ENCODE measurements around the gene GRK5.

DNA sequence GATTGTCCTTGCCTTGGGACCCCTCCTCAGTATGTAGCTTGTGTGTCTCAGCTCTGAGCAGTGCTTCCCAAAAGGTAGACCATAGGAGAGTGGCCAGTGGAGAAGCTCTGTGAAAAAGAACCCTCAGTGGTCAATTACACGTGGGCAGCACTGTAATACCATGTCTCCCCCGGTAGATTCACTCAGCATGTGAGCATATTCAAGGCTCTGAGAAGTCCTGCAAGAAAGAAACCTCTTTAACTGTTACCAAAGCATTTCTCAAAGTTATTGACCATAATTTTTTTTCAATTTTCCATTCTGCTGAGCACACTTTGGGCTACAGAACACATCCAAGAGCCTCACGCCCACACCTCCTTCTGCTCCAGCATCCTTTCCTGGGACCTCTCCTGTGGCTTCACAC lies 192.1 kb downstream of the GRK5 start:
- TF ChIP-seq EZH2 (optimal IDR thresholded peaks at IDR 0.05; ENCODE audit: low read depth, low read length), result no peak
- TF ChIP-seq, protein P1, sequence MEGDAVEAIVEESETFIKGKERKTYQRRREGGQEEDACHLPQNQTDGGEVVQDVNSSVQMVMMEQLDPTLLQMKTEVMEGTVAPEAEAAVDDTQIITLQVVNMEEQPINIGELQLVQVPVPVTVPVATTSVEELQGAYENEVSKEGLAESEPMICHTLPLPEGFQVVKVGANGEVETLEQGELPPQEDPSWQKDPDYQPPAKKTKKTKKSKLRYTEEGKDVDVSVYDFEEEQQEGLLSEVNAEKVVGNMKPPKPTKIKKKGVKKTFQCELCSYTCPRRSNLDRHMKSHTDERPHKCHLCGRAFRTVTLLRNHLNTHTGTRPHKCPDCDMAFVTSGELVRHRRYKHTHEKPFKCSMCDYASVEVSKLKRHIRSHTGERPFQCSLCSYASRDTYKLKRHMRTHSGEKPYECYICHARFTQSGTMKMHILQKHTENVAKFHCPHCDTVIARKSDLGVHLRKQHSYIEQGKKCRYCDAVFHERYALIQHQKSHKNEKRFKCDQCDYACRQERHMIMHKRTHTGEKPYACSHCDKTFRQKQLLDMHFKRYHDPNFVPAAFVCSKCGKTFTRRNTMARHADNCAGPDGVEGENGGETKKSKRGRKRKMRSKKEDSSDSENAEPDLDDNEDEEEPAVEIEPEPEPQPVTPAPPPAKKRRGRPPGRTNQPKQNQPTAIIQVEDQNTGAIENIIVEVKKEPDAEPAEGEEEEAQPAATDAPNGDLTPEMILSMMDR (IDR thresholded peaks at IDR 0.05; ENCODE audit: low read length), result no peak

All from MM.1S (cell line).